Measurements from ENCODE around the gene TTC36. TPM values are rescaled to one million over a fixed set of nuclear protein-coding genes. Genes with fewer than 3 reads are reported as not detected.
"Not testable (repeated sequence)": the region's sequence is repeated elsewhere in the genome, so short reads cannot be mapped to it uniquely, and the experiment has no call there.

Gene TTC36
- total RNA-seq, 1 donor from 2014 or later, result 2.4 TPM

DNA sequence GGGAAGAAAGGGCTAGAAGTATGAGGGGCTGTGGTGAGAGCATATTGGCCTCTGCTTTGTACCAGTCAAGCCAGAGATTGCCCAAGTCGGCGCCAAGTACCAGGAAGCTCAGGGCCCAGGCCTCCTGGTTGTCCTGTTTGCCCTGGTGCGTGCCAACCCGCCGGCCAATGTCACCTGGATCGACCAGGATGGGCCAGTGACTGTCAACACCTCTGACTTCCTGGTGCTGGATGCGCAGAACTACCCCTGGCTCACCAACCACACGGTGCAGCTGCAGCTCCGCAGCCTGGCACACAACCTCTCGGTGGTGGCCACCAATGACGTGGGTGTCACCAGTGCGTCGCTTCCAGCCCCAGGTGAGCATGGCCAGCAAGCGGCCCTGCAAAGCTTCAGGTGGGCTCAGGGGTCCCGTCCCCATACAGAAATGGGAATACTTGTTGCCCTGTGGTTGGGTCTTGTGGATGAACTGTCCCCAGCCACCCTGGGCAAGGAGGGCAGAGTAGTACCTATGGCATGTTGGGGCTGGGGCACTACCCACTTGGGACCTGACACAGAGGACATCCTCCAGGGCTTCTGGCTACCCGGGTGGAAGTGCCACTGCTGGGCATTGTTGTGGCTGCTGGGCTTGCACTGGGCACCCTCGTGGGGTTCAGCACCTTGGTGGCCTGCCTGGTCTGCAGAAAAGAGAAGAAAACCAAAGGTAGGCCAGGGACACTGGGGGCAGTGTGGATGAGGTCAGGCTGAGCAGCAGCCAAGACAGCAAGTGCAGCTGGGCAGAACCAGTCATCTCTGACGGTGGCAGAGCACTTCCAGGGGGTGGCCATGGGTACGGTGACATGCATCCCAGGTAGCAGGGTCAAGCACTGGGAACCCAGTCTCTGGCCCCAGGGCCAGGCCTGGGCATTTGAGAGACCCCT is 5.8 kb downstream of the TTC36 start:
- no peak for DNase-seq

DNA sequence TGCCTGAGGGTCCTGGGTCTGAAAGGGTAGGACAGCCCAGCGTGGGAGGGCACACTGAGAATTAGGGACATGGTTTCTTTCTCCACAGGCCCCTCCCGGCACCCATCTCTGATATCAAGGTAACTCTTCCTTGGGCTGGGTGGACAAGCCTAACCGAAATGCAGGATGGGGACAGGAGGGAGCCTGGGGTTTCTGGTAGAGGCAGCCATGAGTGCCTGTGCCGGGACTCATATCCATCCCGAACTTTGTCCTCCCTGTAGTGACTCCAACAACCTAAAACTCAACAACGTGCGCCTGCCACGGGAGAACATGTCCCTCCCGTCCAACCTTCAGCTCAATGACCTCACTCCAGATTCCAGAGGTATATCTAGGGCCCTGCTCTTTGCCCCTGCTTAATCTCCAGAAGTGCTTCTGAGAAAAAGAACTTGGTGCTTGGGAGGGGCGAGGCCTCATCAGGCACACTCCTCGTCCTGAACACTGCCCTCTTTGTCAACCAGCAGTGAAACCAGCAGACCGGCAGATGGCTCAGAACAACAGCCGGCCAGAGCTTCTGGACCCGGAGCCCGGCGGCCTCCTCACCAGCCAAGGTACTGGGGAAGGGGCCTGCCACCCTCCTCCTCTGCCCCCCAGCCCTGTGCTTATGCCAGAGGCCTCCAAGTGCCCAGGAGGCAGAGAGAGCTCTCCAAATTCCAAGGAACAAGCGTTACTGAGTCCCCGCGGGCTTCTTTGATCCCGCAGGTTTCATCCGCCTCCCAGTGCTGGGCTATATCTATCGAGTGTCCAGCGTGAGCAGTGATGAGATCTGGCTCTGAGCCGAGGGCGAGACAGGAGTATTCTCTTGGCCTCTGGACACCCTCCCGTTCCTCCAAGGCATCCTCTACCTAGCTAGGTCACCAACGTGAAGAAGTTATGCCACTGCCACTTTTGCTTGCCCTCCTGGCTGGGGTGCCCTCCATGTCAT is 6.8 kb downstream of the TTC36 start:
- DNase-seq, result peak; percentile 31

DNA sequence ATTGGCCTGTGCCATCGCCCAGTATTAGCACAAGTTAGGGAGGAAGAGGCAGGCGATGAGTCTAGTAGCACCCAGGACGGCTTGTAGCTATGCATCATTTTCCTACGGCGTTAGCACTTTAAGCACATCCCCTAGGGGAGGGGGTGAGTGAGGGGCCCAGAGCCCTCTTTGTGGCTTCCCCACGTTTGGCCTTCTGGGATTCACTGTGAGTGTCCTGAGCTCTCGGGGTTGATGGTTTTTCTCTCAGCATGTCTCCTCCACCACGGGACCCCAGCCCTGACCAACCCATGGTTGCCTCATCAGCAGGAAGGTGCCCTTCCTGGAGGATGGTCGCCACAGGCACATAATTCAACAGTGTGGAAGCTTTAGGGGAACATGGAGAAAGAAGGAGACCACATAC is 8.0 kb downstream of the TTC36 start:
- no peak for DNase-seq

DNA sequence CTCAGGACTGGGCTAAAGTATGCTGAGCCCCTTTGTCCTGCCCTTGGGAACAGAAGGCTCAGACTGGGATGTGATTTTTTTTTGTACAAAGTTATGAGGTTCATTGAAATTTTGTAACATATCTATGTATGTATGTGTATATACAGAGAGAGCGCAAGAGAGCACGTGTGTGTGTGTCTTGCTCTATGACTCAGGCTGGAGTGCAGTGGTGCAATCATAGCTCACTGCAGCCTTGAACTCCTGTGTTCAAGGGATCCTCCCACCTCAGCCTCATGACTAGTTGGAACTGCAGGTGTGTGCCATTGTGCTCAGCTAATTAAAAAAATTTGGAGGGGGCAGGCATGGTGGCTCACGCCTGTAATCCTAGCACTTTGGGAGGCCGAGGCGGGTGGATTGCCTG is 9.5 kb downstream of the TTC36 start:
- no peak for DNase-seq

DNA sequence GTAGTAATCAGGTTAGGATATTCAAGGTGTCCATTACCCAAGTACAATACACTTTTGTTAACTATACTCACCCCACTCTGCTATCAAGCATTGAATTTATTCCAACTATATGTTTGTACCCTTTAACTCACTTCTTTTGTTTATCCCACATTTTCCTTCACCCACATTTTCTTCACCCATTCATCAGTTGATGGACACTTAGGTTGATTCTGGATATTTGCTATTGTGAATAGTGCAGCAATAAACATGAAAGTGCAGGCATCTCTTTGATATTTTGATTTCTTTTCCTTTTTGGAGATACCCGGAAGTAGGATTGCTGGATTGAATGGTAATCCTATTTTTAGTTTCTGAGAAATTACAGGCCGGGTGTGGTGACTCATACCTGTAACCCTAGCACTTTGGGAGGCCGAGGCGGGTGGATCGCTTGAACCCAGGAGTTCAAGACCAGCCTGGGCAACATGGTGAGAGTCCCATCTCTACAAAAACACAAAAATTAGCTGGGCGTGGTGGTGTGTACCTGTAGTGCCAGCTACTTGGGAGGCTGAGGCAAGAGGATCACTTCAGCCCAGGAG is 10.2 kb downstream of the TTC36 start:
- DNase-seq, result no peak

DNA sequence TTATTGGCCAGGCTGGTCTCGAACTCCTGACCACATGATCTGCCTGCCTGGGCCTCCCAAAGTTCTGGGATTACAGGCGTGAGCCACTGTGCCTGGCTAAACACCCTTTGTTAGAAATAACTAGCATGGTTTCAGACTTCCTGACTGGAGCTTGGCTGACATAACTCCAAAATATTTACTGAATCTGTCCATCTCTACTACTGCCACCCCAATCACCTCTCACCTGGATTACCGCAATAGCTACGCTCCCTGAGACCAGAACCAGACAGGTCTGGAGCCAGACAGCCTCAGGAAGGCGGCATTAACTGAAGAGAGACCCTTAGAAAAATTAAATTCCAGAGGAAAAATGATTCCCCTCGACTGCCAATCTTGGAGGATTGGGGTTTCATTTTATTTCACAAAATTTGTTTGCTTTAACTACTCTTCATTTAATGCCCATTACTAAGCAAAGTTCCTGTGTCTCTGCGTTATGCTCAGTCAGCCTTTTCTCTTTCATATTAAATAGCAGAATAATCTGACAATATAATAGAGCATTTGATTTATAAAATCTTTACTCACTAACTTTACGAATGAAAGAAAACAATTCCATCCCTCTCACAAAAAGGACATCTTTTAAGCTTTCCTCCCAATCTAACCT is 16.9 kb downstream of the TTC36 start:
- DNase-seq, result no peak

DNA sequence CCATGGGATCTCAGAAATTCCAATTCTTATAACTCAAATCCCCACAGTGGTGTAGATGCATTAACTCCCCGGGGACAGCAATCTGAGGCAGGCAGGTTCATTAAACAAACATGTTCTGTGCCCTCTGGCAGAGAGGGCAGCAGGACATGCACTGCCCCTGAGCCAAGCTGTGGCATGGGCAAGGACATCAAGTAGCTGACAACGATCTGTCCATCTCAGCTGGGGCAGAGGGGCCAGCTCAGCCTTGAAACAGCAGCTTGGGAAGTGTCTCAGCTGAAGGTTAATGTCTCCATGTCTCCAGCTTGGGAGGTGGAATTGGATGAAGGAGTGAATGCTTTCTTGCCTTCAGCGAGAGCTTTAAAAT is 17.4 kb downstream of the TTC36 start:
- DNase-seq, result no peak

DNA sequence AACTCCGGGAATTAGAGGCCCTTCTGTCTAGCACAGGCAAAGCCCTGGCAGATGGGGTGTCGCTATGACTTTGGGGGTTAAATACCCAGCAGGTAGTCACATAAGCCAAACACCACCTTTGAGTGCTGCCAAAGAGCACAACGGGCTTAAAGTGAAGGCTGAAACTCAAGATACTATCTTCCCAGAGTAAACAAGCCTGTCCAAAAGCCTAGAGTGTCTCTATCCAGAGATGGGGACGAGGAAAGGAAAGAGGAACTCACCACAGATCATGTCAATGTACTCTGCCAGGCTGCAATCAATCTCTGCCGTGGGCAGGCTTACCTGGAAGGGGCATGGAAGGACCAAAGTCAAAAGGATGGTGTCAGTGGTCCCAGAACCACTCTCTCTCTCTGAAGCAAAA is 18.3 kb downstream of the TTC36 start:
- DNase-seq, result no peak

DNA sequence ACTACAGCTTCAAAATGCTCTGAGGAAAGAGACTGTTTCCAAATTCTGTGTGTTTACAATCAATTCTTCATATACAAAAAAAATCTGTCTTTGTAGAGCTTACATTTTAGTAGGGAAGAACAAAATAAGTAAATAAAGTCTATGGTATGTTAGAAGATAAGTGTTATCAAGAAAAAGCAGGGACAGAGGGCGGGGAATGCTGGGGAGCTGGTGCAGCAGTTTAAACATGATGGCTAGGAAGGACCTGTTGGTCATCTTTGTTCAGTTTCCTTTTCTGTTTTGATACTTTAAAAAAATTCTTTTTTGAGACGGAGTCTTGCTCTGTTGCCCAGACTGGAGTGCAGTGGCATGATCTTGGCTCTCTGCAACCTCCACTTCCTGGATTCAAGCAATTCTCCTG is 19.9 kb downstream of the TTC36 start:
- no peak for DNase-seq

DNA sequence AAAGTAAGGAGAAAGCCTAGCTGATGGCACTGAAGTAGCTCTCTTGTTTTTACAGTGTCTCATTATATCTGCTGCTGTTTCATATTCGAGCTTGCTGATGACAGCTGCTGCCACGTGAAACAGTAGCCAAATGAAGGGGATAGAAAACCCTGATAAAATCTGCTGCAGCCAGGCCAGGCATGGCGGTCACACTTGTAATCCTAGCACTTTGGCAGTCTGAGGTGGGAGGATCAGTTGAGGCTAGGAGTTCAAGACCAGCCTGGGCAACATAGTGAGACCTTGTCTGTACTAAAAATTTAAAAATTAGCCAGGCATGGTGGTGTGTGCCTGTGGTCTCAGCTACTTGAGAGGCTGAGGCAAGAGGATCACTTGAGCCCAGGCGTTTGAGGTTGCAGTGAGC is 25.1 kb downstream of the TTC36 start:
- DNase-seq, result no peak

DNA sequence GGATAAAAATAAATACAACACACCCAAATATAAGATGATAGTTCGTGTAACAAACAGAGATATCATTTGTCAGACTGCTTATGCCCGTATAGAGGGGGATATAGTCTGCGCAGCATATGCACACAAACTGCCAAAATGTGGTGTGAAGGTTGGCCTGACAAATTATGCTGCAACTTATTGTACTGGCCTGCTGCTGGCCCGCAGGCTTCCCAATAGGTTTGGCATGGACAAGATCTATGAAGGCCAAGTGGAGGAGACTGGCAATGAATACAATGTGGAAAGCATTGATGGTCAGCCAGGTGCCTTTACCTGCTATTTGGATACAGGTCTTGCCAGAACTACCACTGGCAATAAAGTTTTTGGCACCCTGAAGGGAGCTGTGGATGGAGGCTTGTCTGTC is 33.5 kb downstream of the TTC36 start:
- no peak for DNase-seq

DNA sequence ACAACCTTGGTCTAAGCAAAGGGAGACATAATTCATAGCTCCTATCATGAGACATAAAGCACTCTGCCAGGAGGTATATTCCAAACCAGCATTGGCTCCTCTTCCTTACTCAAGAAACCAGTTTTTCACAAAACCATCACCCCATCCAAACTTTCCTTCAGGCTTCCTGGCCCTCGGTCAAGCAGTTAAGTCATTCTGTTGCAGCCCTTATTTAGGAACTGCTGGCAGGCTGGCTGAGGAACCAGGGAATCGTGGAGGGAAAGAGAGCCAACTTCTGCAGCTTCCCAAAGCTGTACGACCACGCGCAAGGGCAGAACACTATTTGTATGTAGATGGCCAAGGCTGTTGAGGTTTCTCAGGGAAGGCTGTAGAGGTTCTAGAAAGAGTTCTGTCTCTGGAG is 37.8 kb downstream of the TTC36 start:
- peak; percentile 45 for DNase-seq

DNA sequence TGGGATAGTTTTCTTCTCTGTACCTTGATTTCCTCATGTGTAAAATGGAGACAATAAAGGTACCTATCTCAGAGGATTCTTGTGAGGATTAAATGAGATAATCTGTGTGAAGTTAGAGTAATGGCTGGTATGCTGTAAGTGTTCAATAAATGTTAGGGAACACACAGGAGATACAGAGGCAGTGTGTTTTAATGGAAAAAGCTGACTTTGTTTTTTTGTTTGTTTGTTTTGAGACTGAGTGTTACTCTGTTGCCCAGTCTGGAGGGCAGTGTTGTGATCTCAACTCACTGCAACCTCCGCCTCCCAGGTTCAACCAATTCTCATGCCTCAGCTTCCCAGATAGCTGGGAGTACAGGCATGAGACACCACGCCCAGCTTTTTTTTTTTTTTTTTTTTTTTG is 42.4 kb downstream of the TTC36 start:
- DNase-seq, result no peak

DNA sequence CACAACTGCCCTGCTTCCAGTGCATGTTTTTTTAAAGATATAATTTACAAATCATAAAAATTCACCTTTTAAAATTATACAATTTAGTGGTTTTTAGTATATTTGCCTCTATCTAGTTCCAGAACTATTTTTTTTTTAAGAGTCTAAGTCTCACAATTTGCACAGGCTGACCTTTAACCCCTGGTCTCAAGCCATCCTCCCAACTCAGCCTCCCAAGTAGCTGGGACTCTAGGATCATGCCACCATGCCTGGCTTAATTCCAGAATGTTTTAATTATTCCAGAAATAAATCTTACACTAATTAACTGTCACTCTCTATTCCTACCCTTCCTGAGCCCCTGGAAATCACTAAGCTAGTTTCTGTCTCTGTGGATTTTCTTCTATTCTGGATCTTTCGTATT is 43.5 kb downstream of the TTC36 start:
- DNase-seq, result no peak

DNA sequence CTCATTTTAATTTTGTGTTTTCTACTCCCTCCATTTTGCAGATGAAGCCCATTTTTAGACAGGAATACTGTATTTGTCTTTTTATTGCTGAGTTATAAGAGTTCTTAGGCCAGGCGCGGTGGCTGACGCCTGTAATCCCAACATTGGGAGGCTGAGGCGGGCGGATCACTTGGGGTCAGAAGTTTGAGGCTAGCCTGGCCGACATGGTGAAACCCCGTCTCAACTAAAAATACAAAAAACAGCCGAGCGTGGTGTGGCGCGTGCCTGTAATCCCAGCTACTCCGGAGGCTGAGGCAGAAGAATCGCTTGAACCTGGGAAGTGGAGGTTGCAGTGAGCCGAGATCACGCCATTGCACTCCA is 44.4 kb downstream of the TTC36 start:
- DNase-seq, result peak; percentile 33

DNA sequence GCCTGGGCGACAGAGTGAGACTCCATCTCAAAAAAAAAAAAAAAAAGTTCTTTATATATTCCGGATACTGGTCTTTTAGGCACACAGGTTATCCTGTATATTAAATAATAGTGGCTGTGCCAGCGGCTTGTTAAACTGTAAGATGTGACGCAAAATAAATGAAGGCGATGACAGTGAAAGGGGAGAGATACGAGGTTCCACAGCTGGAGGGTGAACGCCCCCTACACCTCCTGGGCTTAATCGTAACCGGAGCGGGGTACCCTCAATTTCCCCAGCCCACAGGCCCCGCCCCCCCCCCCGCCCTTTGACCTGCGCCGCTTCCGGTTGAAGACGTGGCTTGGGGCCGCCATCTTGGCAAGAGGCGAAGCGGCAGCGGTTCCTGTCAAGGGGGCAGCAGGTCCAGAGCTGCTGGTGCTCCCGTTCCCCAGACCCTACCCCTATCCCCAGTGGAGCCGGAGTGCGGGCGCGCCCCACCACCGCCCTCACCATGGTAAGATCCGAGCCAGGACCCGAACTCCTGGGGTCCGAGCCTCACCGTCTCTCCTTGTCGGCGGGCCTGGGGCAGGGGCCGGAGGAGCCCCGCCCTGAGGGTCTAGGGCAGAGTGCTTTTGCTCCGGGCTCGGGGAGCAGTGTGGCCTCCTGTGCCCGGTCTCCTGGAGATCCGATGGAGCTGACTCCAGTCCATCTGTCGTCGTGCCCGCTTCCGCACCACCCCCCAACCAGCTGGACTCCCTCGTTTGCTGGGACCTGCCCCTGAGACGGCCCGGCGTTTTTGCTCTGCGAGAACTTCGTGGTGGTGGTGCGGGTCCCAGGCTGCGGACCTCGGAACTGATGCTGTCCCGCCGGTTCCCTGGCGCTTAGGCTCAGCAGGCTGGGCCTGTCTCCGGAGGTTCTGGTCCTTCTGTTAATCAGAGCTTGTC is 45.0 kb downstream of the TTC36 start, which contains the start of gene ARCN1:
Gene ARCN1, plus strand, starts transcription at position 349 of the 920 bp plus-strand sequence. Its CDS starts 139 bp downstream, at position 488.
- peak; percentile 93 for DNase-seq

DNA sequence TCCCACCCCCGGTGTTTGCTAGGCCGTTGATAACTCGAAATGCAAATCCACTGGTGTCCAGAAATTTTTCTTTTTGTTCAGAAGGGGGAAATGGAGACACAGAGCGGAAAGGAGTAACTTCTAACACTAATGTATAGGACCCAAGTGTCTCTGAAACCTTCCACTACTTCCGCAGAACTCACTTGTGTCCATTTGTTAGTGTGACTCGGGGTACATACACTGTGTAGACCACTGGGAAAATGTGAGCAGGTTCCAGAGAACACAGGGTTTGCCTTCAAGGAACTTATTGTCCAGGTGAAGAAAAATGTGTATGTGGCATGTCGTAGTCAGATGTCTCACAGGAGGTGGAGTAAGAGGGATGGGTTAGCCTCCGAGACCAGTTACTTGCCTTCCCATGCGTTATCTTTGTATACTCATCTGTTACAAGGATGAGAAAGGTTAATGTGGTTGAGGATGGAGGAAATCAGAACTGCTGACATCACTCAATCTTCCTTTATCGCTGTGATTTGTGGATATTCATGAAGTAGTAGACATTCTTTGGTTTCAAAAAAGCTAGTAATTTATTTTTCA is 45.8 kb downstream of the TTC36 start:
- DNase-seq, result peak; percentile 57

DNA sequence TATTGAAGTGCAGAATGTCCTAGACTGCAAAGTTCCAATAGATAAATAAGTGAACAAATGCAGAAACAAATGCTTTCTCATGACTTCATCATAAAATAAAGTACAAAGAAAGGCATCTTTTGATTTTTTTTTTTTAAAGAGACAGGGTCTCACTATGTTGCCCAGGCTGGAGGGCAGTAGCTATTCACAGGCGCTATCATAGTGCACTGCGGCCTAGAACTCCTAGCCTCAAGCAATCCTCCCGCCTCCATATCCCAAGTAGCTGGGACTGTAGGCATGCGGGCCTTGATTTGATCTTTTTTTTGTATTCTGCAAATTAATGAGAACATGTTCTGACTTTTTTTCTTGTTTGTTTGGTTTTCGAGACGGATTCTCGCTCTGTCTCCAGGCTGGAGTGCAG is 47.4 kb downstream of the TTC36 start:
- no peak for DNase-seq

DNA sequence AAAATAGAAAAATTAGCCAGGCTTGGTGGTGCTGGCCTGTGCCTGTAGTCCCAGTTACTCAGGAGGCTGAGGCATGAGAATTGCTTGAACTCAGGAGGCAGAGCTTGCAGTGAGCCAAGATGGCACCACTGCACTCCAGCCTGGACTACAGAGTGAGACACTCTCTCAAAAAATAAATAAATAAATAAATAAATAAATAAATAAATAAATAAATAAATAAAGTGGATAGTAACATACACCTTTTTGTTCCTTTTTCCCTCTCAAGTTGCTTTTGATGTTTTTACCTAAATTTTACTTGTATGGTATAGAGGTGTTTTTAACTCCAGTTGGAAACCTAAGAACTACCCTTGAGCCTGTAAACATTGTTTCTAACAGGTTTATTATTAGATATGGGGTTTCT is 50.7 kb downstream of the TTC36 start:
- DNase-seq, result not testable (repeated sequence)

Measured in tongue (tissue), 2 donors.